Gastroesophageal sphincter (tissue), 4 donors: ENCODE measurements around the gene NCOA3. TPM values are rescaled to one million over a fixed set of nuclear protein-coding genes. Genes with fewer than 3 reads are reported as not detected.

Source experiments
- ATAC-seq: fragments of 150-250 bp; one replicate; pipeline ENCODE4 v1.9.1; 2016; ENCODE audit warnings: mild to moderate bottlenecking, moderate library complexity
- H3K27ac ChIP-seq, 4 donors: fragments of 200-600 bp; sonication (generic) in 3 of 4; 1 replicate in 3 of 4; 2 replicates in 1 of 4; pipeline ENCODE4 v1.5.1; 2016 to 2019
- H3K27me3 ChIP-seq: fragments of 200-600 bp; sonication (generic); one replicate; pipeline ENCODE4 v1.5.1; 2019
- H3K36me3 ChIP-seq, 2 donors: fragments of 200-600 bp; sonication (generic); one replicate each; pipeline ENCODE4 v1.5.1; 2019; ENCODE audit warnings: control low read depth in 1 of 2
- H3K4me1 ChIP-seq, 3 donors: fragments of 200-600 bp; sonication (generic); 1 replicate in 2 of 3; 2 replicates in 1 of 3; pipeline ENCODE4 v1.5.1; 2016 to 2019; ENCODE audit warnings: control low read depth in 2 of 3
- H3K4me3 ChIP-seq, 2 donors: fragments of 200-600 bp; sonication (generic); one replicate each; pipeline ENCODE4 v1.5.1; 2019; ENCODE audit warnings: mild to moderate bottlenecking in 1 of 2, moderate library complexity in 1 of 2
- H3K9me3 ChIP-seq, 3 donors: fragments of 200-600 bp; sonication (generic); one replicate each; pipeline ENCODE4 v1.5.1; 2017 to 2019; ENCODE audit warnings: control low read depth in 2 of 3
- EP300 ChIP-seq: sonication (generic); formaldehyde crosslinking; IDR thresholded peaks from one replicate; pipeline ENCODE4 v1.6.1; 2017; ENCODE audit warnings: antibody characterized with exemption, mild to moderate bottlenecking
- POLR2A ChIP-seq, 2 donors: fragments of 450-650 bp; IDR thresholded peaks; one replicate each; pipeline ENCODE4 v1.6.1; 2017; ENCODE audit warnings: antibody characterized with exemption in 2 of 2, mild to moderate bottlenecking in 2 of 2, moderate library complexity in 1 of 2
- POLR2AphosphoS5 ChIP-seq: sonication (generic); formaldehyde crosslinking; IDR thresholded peaks from one replicate; pipeline ENCODE4 v1.6.1; 2017; ENCODE audit warnings: antibody characterized with exemption
- WGBS, 2 donors: methylation state at CpG; one replicate each; pipeline ENCODE4 v1.1.5; 2018; ENCODE audit warnings: low coverage in 1 of 2; 5-methylcytosine and 5-hydroxymethylcytosine counted together
- total RNA-seq, 4 donors: library from RNA; depleted of rRNA; stranded (reverse); fragments of >200 nt; gene quantifications; one replicate each; pipeline ENCODE4 v1.1.0, GENCODE V29; 2016
- TF ChIP-seq, protein P1 (sequence below), 4 experiments: fragments of 200-600 bp in 2 of 4; fragments of 450-650 bp in 2 of 4; sonication (generic) in 1 of 4; IDR thresholded peaks; one replicate each; pipeline ENCODE4 v1.5.1; 2017 to 2019; ENCODE audit warnings: antibody characterized with exemption in 4 of 4, mild to moderate bottlenecking in 2 of 4, moderate library complexity in 2 of 4

The NCOA3 gene
- total RNA-seq, 4 donors from 2014 or later: 28.8 to 44.5 (median 37.6) TPM

DNA sequence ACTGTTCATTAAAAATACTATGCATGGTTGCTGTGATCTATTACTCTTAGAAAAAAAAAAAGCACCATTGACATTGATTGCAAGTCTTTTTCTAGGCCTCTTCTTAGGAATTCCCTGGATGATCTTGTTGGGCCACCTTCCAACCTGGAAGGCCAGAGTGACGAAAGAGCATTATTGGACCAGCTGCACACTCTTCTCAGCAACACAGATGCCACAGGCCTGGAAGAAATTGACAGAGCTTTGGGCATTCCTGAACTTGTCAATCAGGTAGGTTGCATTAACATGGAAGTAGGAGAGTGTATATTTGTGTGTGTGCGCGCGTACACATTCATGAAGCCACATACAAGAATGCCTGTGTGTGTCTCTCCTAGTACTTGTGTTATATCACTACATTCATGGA is 140.4 kb downstream of the NCOA3 start:
- H3K9me3 ChIP-seq: no peaks in the 10 kb centered on the region
- TF ChIP-seq, protein P1, sequence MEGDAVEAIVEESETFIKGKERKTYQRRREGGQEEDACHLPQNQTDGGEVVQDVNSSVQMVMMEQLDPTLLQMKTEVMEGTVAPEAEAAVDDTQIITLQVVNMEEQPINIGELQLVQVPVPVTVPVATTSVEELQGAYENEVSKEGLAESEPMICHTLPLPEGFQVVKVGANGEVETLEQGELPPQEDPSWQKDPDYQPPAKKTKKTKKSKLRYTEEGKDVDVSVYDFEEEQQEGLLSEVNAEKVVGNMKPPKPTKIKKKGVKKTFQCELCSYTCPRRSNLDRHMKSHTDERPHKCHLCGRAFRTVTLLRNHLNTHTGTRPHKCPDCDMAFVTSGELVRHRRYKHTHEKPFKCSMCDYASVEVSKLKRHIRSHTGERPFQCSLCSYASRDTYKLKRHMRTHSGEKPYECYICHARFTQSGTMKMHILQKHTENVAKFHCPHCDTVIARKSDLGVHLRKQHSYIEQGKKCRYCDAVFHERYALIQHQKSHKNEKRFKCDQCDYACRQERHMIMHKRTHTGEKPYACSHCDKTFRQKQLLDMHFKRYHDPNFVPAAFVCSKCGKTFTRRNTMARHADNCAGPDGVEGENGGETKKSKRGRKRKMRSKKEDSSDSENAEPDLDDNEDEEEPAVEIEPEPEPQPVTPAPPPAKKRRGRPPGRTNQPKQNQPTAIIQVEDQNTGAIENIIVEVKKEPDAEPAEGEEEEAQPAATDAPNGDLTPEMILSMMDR (IDR thresholded peaks at IDR 0.05): no peak
- TF ChIP-seq POLR2A (IDR thresholded peaks at IDR 0.05) (no peak), EP300 (no peak), POLR2AphosphoS5 (no peak)
- peaks cover 0 to 99% of the 10 kb centered on the region in 2 donors for H3K36me3 ChIP-seq
- no peaks in the 10 kb centered on the region for H3K27me3 ChIP-seq
- H3K4me3 ChIP-seq: no peak overlapping the region
- no peak overlapping the region for H3K27ac ChIP-seq
- WGBS, 2 donors: 100% methylated on average over 3 of the region's 4 CpGs
- ATAC-seq: no peak
- H3K4me1 ChIP-seq: no peaks in the 10 kb centered on the region

DNA sequence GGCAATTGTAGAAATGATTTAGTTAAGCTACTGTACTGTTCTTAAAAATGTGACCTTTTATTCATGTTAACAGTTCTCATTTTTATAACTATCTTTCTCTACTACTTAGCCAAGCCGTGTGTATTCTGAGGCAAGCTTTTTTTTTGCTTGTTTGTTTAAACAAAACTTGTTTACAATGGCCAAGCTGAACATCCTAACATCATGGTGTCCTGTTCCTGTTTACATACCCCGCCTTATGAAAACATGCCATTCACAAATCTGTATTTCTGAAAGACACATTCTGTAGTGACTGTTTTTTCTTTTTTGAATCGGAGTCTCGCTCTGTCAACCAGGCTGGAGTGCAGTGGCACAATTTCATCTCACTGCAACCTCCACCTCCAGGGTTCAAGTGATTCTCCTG is 140.9 kb downstream of the NCOA3 start:
- Histone ChIP-seq H3K27me3 (no peaks in the 10 kb centered on the region), H3K4me1 (no peaks in the 10 kb centered on the region), H3K9me3 (no peaks in the 10 kb centered on the region), H3K27ac (no peak overlapping the region), H3K36me3 (peaks cover 0 to 98% of the 10 kb centered on the region in 2 donors), H3K4me3 (no peak overlapping the region)
- no peak for TF ChIP-seq POLR2AphosphoS5
- TF ChIP-seq POLR2A (IDR thresholded peaks at IDR 0.05): no peak
- TF ChIP-seq EP300: no peak
- TF ChIP-seq, protein P1 (IDR thresholded peaks at IDR 0.05): no peak
- no peak for ATAC-seq
- WGBS, 2 donors: 71 to 92% methylated on average over 2 to 4 of the region's 4 CpGs

DNA sequence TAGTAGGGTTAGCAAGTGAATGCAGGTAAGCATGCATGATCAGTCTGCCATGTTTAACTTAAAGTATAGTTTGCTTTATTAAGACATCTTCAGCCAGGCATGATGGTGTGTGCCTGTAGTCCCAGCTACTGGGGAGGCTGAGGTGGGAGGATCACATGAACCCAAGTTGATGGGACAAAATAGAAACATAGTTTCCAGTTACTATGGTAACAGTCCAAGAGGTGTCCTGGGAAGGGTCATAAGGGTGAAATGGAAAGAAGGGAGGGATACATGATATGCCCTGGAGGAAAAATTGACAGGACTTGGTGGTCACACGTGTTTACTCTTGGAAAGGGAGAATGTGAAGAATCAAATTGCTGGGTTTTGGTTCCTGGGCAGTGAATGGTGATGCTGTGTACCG is 143.9 kb downstream of the NCOA3 start:
- Histone ChIP-seq H3K36me3 (peaks cover 0 to 98% of the 10 kb centered on the region in 2 donors), H3K4me1 (no peaks in the 10 kb centered on the region), H3K27me3 (no peaks in the 10 kb centered on the region), H3K4me3 (no peak overlapping the region), H3K9me3 (no peaks in the 10 kb centered on the region), H3K27ac (no peak overlapping the region)
- WGBS, 2 donors: 80 to 100% methylated on average over 1 to 2 of the region's 2 CpGs
- ATAC-seq: no peak
- TF ChIP-seq POLR2AphosphoS5: no peak

DNA sequence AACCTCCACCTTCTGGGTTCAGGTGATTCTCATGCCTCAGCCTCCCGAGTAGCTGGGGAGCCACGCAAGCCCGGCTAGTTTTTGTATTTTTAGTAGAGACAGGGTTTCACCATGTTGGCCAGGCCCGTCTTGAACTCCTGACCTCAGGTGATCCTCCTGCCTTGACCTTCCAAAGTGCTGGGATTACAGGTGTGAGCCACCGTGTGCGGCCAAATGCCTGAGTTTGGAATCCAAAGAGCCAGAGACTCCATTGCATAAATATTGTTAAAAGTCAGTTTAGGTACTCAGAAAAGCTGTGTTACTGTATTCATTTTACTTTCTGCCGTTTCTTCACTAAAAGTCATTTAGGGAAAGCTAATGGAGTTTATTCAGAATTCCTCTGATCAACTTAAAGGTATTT is 146.3 kb downstream of the NCOA3 start:
- H3K36me3 ChIP-seq: peaks cover 0 to 99% of the 10 kb centered on the region in 2 donors
- H3K4me1 ChIP-seq: no peaks in the 10 kb centered on the region
- no peaks in the 10 kb centered on the region for H3K9me3 ChIP-seq
- ATAC-seq: no peak
- H3K27me3 ChIP-seq: no peaks in the 10 kb centered on the region
- no peak overlapping the region for H3K4me3 ChIP-seq
- WGBS, 2 donors: 87 to 95% methylated on average over 3 to 6 of the region's 7 CpGs
- no peak overlapping the region for H3K27ac ChIP-seq
- TF ChIP-seq, protein P1 (IDR thresholded peaks at IDR 0.05): no peak
- no peak for TF ChIP-seq POLR2A (IDR thresholded peaks at IDR 0.05)
- TF ChIP-seq POLR2AphosphoS5: no peak
- TF ChIP-seq EP300: no peak

DNA sequence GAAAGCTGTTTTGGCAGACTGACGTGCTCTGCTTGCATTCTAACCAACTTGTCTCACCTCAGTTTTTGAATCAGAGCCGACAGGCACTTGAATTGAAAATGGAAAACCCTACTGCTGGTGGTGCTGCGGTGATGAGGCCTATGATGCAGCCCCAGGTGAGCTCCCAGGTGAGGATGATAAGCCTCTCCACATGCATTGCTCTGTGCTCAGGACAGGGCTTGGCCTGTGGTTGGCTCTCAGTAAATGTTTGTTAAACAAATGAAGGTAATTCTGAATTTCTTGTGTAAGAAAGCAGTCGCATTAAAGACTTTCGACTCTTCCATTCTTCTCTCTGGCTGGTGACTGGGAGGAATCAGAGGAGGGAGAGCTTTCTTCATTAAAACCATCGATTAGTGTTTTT is 147.3 kb downstream of the NCOA3 start:
- no peak for TF ChIP-seq EP300
- TF ChIP-seq, protein P1 (IDR thresholded peaks at IDR 0.05): no peak
- no peak for TF ChIP-seq POLR2A (IDR thresholded peaks at IDR 0.05)
- no peak for TF ChIP-seq POLR2AphosphoS5
- Histone ChIP-seq H3K27ac (no peak overlapping the region), H3K9me3 (no peaks in the 10 kb centered on the region), H3K27me3 (no peaks in the 10 kb centered on the region), H3K4me3 (no peak overlapping the region), H3K4me1 (no peaks in the 10 kb centered on the region), H3K36me3 (peaks cover 4 to 99% of the 10 kb centered on the region in 2 donors)
- no peak for ATAC-seq
- 69 to 75% methylated on average over 5 to 6 of the region's 6 CpGs for WGBS, 2 donors
